Activated CD4-positive, alpha-beta T cell treated with anti-CD3 and anti-CD28 coated beads, Interleukin-2, amount 50 U/mL, for 48 hours (primary cell): Measurements from ENCODE around the gene CASKIN1.

Experiments
- DNase-seq, 2 experiments: peaks; one replicate each; pipeline ENCODE4 v3.0.0-alpha.2; 2020

The CASKIN1 gene

GRCh38 chr16:2173916-2174315, 22.5 kb downstream of the CASKIN1 start:
- DNase-seq, result no peak

- no peak for DNase-seq
Measured at GRCh38 chr16:2173366-2173765, 23.0 kb downstream of the CASKIN1 start.

GRCh38 chr16:2172688-2173335, 23.6 kb downstream of the CASKIN1 start:
- DNase-seq, result no peak

GRCh38 chr16:2171601-2172178, 24.7 kb downstream of the CASKIN1 start:
- no peak for DNase-seq

- DNase-seq, result no peak
Measured at GRCh38 chr16:2170587-2171435, 25.6 kb downstream of the CASKIN1 start.

GRCh38 chr16:2170080-2170479, 26.3 kb downstream of the CASKIN1 start:
- DNase-seq, result no peak

- no peak for DNase-seq
Measured at GRCh38 chr16:2167068-2167638, 29.3 kb downstream of the CASKIN1 start.

GRCh38 chr16:2166263-2167067, 29.9 kb downstream of the CASKIN1 start:
- DNase-seq, result no peak

GRCh38 chr16:2165861-2166260, 30.5 kb downstream of the CASKIN1 start:
- no peak for DNase-seq

- peak in 1 of 2 experiments; percentile 12 for DNase-seq
Measured at GRCh38 chr16:2163211-2163881, 33.1 kb downstream of the CASKIN1 start.

GRCh38 chr16:2162676-2163118, 33.7 kb downstream of the CASKIN1 start:
- DNase-seq, result no peak

GRCh38 chr16:2161911-2162310, 34.5 kb downstream of the CASKIN1 start:
- DNase-seq, result no peak

- no peak for DNase-seq
Measured at GRCh38 chr16:2160915-2161551, 35.4 kb downstream of the CASKIN1 start.

GRCh38 chr16:2159175-2159838, 37.1 kb downstream of the CASKIN1 start:
- no peak for DNase-seq

- DNase-seq, result no peak
Measured at GRCh38 chr16:2158262-2158638, 38.2 kb downstream of the CASKIN1 start.

GRCh38 chr16:2157480-2158261, 38.7 kb downstream of the CASKIN1 start:
- no peak for DNase-seq

- no peak for DNase-seq
Measured at GRCh38 chr16:2156849-2157224, 39.6 kb downstream of the CASKIN1 start.

- DNase-seq, result peak in 1 of 2 experiments; percentile 24
Measured at GRCh38 chr16:2155977-2156848, 40.2 kb downstream of the CASKIN1 start.
